ENCODE data around the gene SETDB2. TPM values are rescaled to one million over a fixed set of nuclear protein-coding genes. Genes with fewer than 3 reads are reported as not detected.

SETDB2 gene, protein sequence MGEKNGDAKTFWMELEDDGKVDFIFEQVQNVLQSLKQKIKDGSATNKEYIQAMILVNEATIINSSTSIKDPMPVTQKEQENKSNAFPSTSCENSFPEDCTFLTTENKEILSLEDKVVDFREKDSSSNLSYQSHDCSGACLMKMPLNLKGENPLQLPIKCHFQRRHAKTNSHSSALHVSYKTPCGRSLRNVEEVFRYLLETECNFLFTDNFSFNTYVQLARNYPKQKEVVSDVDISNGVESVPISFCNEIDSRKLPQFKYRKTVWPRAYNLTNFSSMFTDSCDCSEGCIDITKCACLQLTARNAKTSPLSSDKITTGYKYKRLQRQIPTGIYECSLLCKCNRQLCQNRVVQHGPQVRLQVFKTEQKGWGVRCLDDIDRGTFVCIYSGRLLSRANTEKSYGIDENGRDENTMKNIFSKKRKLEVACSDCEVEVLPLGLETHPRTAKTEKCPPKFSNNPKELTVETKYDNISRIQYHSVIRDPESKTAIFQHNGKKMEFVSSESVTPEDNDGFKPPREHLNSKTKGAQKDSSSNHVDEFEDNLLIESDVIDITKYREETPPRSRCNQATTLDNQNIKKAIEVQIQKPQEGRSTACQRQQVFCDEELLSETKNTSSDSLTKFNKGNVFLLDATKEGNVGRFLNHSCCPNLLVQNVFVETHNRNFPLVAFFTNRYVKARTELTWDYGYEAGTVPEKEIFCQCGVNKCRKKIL
- 9.9 TPM for total RNA-seq

DNA sequence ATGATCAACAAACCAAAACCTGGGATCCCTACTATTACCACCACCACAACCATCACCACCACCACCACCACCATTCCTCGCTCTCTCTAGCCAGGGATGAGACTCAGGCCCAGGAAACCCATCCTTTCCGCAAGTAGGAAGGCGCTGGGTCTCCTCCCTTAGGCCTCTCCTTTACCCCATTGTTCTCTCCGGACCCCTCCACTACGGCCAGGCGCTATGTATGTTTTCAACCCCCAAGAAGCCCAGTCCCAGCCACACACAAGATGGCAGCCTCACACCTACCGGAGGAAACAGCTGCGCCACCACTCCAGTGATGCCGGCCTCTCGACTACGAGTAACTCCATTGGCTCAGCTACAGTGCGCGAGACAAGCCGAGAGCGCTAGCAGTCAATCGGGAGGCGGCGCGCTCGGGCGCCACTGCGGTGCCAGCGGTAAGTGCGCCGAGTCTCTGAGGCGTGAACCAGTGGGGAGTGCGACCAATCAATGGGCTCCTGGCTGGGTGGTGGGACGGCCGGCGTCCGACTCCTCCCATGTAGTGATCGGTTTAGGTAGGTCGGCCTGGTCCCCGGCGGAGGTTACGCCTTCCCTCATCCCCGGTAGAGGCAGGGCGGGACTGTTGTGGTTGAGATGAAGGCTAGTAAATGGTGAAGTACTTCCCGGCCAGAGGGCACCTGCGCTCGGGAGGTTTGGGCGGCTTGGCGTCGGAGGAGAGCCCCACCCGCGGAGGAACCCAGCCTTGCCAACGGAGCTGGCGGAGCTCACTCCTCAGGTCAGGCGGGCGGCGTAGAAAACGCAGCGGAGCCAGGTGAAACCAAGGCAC lies at the start of gene SETDB2, which contains the start of gene CAB39L:
SETDB2 (plus strand) TSS at position 571 of the 820 bp plus-strand sequence. CDS start 7,620 bp downstream, outside the sequence.
CAB39L (minus strand) TSS at position 361 of the 820 bp plus-strand sequence. CDS start 61,154 bp downstream, outside the sequence.
- peak; percentile 100 for DNase-seq

DNA sequence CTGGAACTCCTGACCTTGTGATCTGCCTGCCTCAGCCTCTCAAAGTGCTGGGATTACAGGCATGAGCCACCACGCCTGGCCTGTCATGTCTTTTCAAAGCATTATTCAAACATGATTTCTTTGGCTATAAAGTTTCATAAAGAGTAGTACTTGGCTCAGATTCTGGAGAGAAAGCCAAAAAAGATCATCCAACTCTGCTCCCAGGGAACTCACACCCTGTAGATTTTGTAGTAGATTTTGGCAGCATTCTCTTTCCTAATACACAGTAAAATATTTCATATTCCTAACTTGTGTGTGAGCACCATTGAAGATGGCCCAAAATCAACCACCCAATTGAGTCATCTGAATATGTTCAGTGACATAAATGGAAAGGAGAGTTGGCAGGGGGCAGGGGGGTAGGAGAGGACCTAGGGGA lies 48.6 kb upstream of the SETDB2 start:
- peak; percentile 69 for DNase-seq

DNA sequence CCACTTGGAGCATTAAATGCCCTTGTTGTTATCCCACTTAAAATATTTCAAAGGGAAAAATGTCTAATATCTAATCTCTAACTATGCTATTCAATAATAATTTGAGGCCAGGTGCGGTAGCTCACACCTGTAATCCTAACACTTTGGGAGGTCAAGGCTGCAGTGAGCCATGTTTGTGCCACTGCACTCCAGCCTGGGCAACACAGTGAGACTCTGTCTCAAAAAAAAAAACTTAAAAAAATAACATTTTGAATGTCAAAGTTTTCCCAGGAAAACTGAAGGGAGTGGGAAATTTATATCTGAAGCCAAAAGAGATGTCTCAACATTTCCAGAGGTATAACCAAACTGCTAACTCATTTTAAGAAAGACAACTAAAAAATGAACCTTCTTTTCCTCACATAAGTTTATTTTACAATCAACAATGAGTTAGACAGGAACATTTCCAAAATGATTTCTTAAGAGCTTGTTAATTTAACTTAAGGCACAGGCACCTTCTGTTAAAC lies 48.1 kb upstream of the SETDB2 start:
- no peak for DNase-seq

DNA sequence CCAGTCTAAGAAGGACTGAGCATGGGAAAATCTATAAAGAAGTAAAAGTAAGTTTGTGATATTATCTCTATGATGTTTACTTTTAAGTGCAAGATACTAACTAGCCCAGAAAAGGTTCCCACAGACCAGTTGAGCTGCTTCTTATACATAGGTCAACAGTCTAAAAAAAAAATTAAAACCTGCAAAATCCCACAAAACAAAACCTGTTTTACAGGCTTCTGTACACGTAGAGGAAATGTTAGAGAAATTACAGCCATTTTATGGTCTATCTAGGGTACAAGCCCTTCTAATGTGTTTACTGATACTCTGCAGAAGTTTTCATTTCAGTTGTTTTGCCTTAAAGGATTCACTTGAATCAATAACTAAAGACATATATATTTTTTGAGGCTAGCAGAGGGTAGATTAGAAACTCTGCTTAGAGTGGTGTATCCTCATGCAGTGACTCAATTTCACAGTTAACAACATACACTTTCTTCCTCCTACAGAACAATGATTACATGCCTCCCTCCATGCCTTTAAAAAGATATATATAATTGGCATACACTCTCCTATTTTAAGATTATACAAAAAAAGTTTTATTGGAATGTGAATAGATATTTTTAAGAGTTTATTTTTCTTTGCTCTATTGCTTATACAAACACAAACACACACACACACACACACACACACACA lies 44.1 kb upstream of the SETDB2 start:
- DNase-seq, result no peak

DNA sequence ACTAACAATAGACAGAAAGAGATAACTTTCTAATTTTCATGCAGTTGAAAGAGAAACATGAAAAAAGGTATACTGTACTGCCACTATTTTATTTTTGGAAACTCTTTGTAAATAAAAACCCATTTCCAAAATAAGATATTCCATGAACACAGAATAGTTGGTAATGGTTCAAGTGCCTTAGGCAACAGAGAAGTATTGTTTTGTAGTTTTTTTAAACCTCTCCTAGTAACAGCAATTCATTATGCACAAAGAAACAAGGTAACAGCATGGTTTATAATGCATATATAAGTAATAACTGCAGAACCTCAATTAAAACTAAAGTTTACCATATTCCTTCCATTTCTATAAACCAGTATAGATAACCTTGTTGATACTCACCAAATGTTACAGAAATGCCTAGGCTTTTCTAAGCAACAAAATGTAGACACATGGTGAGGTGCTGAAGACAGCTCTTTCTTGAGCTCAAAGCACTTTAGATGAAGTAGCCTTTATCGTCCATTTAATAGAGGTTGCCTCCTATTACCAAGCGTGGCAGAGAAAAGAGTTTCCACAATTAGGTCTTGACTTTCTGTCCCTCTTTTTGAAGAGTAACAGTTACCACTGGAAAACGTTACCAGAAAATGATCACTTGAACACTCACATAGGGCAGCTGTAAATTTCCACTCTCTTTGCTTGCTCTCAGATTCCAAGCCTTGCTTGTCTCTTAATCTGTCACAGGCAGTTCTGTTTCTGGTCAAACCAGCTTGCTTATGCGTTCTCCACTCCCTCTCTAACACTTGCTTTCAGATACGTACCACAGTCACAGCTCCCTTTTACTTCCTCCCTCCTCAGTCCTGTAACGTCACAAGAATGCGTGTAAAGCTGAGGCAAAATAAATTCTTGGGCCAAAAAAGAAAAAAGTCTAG lies 43.1 kb upstream of the SETDB2 start:
- DNase-seq, result peak; percentile 27

DNA sequence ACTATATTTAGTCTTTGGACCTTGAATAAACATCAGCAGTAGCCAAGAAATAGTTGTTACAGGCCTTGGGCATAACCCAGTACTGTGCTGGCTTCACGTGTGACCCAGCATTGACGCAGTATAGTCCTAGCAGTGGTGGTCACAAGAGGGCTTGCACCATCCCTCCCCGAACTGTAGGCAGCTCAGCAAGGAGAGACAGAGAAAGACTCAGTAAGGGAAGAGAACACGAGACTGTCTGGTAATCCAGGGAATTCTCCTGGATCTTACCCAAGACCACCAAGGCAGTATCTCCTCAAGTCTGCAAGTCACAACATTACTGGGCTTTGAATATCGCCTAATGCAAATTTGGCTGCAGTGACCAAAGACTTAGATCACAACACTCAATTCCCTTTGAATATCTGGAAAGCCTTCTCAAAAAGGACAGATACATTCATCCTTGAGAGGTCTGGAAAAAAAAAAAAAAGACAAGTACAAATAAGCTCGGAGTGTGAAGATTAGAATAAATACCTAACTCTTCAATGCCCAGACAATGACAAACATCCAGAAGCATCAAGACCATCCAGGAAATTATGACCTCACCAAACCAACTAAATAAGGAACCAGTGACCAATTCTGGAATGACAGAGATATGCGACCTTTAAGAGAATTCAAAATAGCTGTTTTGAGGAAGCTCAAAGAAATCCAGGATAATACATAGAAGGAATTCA lies 39.9 kb upstream of the SETDB2 start:
- no peak for DNase-seq

DNA sequence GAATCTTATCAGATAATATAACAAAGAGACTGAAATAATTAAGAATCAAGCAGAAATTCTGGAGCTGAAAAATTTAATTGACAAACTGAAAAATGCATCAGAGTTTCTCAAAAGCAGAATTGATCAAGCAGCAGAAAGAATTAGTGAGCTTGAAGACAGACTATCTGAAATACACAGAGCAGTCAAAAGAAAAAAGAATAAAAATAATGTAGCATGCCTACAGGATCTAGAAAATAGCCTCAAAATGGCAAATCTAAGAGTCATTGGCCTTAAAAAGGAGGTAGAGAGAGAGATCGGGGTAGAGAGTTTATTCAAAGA lies 39.4 kb upstream of the SETDB2 start:
- no peak for DNase-seq

DNA sequence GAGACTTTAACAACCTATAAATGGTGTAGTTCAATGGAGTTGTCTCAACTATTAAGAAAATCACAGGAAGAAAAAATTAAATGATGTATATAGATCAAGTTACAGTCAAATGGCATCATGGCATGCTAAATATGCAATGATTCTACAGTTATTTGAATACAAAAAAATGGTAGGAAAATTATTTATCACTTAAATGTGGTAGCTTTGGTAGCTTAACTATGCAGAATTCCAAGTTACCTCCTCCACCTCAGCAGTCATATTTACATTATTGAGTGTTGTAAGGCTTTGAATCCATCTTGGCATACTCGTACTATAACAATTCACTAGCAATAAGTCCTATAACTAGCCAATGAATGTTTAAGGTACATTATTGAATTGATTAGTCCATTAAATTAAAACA lies 37.0 kb upstream of the SETDB2 start:
- DNase-seq, result no peak

DNA sequence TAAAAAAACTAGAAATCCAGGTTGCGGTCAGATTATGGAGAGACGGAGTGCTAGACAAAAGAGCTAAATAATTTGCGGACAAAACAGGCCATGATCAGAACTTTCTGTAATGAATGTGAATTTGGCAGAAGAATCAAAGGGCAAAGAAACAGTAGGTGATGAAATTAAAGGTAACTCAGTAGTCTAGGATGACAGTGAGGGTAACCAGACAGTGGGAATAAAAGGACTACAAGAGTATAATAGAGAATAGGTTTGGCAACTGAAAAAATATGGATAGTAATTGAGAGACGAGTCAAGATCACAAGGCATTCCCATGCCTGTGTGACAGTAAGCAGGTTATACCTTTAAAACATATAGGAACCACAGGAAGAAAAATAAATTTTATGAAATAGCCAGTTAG lies 36.1 kb upstream of the SETDB2 start:
- DNase-seq, result no peak

DNA sequence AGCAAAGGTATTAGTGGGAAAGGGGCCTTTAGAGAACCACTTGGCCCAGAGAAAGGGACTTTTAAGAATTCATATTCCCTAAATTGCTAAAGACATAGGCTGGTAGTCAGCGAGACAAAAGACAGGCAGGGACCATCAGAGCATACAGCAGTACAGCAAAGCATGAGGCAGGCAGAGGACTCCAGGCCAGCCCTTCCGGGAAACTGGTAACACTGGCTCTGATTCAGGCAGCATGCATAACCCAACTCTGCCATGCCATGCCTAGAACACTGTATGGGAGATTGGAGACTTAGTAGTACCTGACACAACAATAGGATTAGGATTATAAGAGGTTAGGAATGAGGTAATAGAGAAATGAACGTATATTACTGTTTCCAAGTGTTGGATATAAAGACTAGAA lies 35.1 kb upstream of the SETDB2 start:
- no peak for DNase-seq

DNA sequence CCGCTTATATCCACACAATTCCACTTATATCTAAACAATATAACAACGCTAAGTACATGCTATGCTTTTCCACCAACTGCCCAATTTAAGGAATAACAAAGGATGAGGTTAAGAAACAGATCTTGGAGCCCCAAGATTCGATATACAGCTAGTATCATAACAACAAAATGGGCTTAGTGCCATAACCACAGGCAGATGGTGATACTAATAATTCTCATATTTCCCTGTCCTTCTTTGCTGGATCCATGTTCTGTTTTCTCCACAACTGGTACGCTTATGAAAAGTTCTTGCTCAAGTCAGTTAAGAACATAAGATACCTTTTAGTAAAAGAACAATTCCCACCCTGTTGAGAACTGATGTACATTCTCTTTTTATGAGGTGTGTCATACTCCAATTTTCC lies 34.1 kb upstream of the SETDB2 start:
- no peak for DNase-seq

DNA sequence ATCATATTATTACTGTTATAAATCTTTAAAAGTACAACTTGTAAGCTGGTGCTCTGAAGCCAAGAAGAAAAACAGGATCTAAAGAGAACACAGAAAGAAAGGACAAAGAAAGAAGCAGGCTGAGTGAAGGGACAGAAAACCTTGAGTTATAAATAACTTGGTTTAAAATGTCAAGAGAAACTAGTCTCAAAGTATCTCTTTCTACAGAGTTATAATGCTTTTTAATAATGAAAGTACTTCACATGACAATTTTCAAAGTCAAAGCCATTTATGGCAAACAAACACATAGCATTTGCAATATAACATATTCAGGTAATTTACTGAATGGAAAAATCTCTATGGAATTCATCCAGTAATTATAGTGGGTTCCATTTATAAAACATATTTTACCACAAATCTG lies 33.6 kb upstream of the SETDB2 start:
- no peak for DNase-seq

DNA sequence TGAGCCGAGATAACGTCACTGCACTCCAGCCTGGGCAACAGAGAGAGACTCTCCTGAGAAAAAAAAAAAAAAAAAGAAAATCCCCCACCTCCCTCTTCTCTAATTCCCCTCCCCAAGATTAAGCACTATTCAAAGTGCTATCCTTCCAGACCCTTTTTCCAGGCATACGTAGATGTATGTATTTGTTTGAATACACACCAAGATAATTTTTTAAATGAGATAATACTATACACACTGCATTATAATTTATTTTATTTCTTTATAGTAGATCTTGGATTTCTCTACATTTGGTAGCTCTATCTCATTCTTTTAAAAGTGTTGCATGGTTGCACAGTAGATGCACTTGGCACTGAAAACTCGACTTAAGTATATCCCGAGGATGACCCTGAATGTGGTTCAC lies 32.7 kb upstream of the SETDB2 start:
- no peak for DNase-seq

DNA sequence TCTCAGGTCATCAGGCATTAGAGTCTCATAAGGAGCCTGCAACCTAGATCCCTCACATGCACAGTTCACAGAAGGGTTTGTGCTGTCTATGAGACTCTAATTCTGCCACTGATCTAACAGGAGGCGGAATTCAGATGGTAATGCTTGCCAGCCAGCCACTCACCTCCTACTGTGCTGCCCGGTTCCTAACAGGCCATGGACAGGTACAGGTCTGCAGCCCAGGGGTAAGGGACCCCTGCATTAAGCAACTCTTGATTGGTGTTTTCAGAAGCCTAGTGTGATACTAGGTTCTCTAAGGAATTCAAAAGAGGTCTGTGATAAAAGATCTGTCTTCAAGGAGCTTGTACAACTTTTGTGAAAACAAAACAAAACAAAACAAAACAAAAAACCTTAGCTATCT lies 31.3 kb upstream of the SETDB2 start:
- no peak for DNase-seq

DNA sequence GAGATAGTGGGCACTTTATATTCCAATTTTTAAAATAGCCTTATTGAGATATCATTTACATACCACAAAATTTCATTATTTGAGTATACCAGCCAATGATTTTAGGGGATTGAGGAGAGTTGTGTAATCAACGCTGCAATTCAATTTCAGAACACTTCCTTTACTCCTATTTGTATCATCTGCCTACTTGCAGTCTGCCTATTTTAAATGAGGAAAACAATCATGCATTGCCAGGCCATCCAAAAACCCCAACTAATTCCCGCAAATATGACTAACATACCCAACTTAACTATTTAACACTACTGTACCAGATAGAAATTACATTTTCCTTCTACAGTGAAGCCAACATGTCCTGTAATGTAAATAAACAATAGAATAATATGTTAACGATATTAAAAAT lies 26.9 kb upstream of the SETDB2 start:
- no peak for DNase-seq

DNA sequence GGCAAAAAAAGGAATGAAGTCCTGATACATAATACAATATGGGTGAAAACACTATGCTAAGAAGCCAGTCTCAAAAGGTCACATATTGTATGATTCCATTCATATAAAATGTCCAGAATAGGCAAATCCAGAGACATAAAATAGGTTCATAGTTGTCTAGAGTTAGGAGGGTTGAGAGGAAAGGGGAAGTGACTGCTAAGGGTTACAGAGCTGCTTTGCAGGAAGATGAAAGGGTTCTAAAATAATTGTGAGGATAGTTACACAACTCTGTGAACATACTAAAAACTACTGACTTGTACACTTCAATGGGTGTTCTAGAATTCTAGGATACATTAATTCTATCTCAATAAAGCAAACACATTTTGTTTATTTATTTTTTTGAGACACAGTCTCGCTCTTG lies 25.9 kb upstream of the SETDB2 start:
- no peak for DNase-seq

DNA sequence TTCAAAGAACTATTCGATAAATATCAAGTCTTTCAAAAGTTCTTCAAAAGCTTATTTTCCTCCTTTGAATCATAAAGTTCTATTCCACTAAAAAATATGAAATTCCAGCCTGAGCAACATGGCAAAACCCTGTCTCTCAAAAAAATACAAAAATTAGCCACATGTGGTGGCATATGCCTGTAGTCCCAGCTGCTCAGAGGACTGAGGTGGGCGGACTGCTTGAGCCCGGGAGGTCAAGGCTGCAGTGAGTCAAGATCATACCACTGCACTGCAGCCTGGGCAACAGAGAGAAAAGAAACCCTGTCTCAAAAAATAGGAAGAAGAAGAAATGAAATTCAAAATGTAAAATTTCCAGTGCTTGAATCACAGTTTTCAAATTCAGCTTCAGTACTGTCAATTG lies 24.8 kb upstream of the SETDB2 start:
- no peak for DNase-seq

DNA sequence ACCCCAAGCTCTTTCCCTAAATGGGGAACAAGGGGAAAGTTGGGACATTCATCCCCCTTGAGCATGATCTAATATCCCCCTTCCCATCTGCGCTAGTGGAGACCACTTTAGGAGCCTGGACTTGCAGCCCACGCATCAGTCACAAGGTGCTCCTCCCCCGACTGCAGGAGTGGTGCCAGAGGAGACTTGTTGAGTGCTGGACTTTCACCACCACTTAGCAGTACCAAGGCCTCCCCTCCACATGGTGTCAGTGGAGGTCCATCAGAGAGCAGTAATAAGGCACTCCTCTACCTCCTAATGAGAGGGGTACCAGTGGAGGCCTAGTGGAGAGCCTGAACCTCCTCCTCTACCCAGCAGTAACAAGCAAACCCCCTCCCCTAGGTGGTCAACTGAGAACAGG lies 22.7 kb upstream of the SETDB2 start:
- DNase-seq, result no peak

DNA sequence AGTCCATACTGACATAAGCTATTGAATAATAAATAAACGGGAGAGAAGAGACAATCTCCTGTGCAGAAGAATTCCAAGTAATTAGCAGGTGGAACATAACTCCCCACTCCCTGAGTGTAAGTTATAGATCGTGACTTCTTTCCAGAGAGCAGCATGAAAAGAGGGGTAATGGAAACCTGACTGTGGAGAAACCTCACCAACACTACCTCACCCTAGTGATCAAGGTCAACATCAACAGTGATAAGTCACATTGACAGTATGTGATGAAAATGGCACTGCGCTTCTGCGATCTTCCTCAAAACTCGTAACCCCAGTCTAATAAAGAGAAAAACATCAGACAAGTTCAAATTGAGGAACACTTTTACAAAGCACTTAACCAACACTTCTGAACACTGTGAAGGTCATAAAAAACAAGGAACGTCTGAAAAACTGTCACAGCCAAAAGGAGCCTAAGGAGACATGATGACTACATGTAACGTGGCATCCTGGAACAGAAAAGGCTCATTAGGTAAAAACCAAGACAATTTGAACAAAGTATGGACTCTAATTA lies 20.0 kb upstream of the SETDB2 start:
- no peak for DNase-seq
